H1 (cell line): ENCODE results near the gene DCP1A. TPM values are rescaled to one million over a fixed set of nuclear protein-coding genes. Genes with fewer than 3 reads are reported as not detected.

Experiments used
- CTCF ChIA-PET: fragments of 300-600 bp; sonication (Branson Sonifier 250); formaldehyde crosslinking; loops from one replicate; lab custom pipeline; 2021; ENCODE audit not compliant: partially characterized antibody; lab: Charles Lee
- POLR2A ChIA-PET: fragments of 300-600 bp; sonication (Branson Sonifier 250); formaldehyde crosslinking; loops from one replicate; lab custom pipeline; 2021; ENCODE audit warnings: inconsistent platforms; ENCODE audit not compliant: partially characterized antibody; lab: Charles Lee
- DNase-seq, 2 experiments: peaks; one replicate each; pipeline versions ENCODE4 v3.0.0 to v3.0.0-alpha.2; 2010 to 2022; ENCODE audit warnings: low spot score in 2 of 2, low read depth in 1 of 2, mixed read lengths in 1 of 2
- FAIRE-seq: peaks from 2 replicates; lab custom pipeline; 2011; peaks lifted over from hg19 to GRCh38; lab: Jason Lieb, UNC
- H2AFZ ChIP-seq: 2 replicates; pipeline ENCODE4 v1.8.1; 2012; ENCODE audit warnings: low read length, inconsistent platforms
- H2AK5ac ChIP-seq: 2 replicates; pipeline ENCODE4 v1.6.1; 2013; ENCODE audit warnings: low read depth, low read length
- H2BK120ac ChIP-seq: replicated peaks from 2 replicates; pipeline ENCODE3; 2013; ENCODE audit warnings: low read depth, low read length, inconsistent platforms
- H2BK12ac ChIP-seq: 2 replicates; pipeline ENCODE4 v1.6.1; 2013; ENCODE audit warnings: low read depth, low read length
- H2BK15ac ChIP-seq: 2 replicates; pipeline ENCODE4 v1.6.1; 2013; ENCODE audit warnings: low read length
- H2BK20ac ChIP-seq: 2 replicates; pipeline ENCODE4 v1.6.1; 2013; ENCODE audit warnings: low read length
- H2BK5ac ChIP-seq: 2 replicates; pipeline ENCODE4 v1.6.1; 2013; ENCODE audit warnings: low read depth, low read length
- H3K14ac ChIP-seq: 2 replicates; pipeline ENCODE4 v1.6.1; 2013; ENCODE audit warnings: inconsistent platforms; ENCODE audit not compliant: insufficient read length
- H3K18ac ChIP-seq: 2 replicates; pipeline ENCODE4 v1.6.1; 2013; ENCODE audit warnings: low read length; ENCODE audit errors: extremely low read depth
- H3K23ac ChIP-seq: 2 replicates; pipeline ENCODE4 v1.6.1; 2013; ENCODE audit warnings: inconsistent platforms; ENCODE audit not compliant: insufficient read length
- H3K23me2 ChIP-seq: 2 replicates; pipeline ENCODE4 v1.6.1; 2013; ENCODE audit warnings: low read depth, low read length
- H3K27ac ChIP-seq: 2 replicates; pipeline ENCODE4 v1.6.1; 2011; ENCODE audit warnings: low read depth, low read length, inconsistent platforms
- H3K27me3 ChIP-seq, 4 experiments: replicated peaks in 1 of 4; 1 replicate in 1 of 4; 2 replicates in 3 of 4; pipeline versions ENCODE4 v1.6.1 to v1.8.1; 2011 to 2013; ENCODE audit warnings: low read length in 3 of 4, mild to moderate bottlenecking in 3 of 4, inconsistent platforms in 2 of 4, mixed read lengths in 2 of 4, moderate library complexity in 1 of 4; ENCODE audit not compliant: control insufficient read depth in 3 of 4, insufficient read depth in 3 of 4; ENCODE audit errors: extremely low read depth in 1 of 4
- H3K36me3 ChIP-seq, 4 experiments: 2 replicates each; pipeline versions ENCODE4 v1.6.1 to v1.8.1; 2011 to 2013; ENCODE audit warnings: mild to moderate bottlenecking in 4 of 4, low read length in 3 of 4, moderate library complexity in 2 of 4, control low read depth in 1 of 4, inconsistent platforms in 1 of 4; ENCODE audit not compliant: insufficient read depth in 4 of 4, control insufficient read depth in 2 of 4
- H3K4ac ChIP-seq: replicated peaks from 2 replicates; pipeline ENCODE3; 2013; ENCODE audit warnings: low read length, low read depth, mixed read lengths, inconsistent platforms; ENCODE audit not compliant: insufficient read length
- H3K4me1 ChIP-seq, 4 experiments: replicated peaks in 1 of 4; 1 replicate in 1 of 4; 2 replicates in 3 of 4; pipeline versions ENCODE4 v1.6.1 to v1.8.1; 2011 to 2013; ENCODE audit warnings: low read length in 3 of 4, inconsistent platforms in 2 of 4, mixed read lengths in 1 of 4; ENCODE audit not compliant: insufficient read depth in 4 of 4, control insufficient read depth in 3 of 4
- H3K4me2 ChIP-seq, 2 experiments: 2 replicates each; pipeline versions ENCODE4 v1.6.1 to v1.8.1; 2011 to 2013; ENCODE audit warnings: low read depth in 2 of 2, low read length in 2 of 2, control low read depth in 1 of 2, inconsistent platforms in 1 of 2, mild to moderate bottlenecking in 1 of 2; ENCODE audit not compliant: insufficient read depth in 1 of 2
- H3K4me3 ChIP-seq, 4 experiments: fragments of 200-600, 300-600 bp in 1 of 4; sonication (generic), shearing (Covaris generic), sonication (Bioruptor Twin) in 1 of 4; 2 replicates each; pipeline versions ENCODE4 v1.5.1 to v1.8.1; 2011 to 2016; ENCODE audit warnings: low read length in 4 of 4, low read depth in 3 of 4, control low read depth in 2 of 4, inconsistent platforms in 2 of 4, mild to moderate bottlenecking in 2 of 4, mixed read lengths in 1 of 4, moderate library complexity in 1 of 4; ENCODE audit not compliant: insufficient read depth in 2 of 4; ENCODE audit errors: extremely low read depth in 1 of 4
- H3K56ac ChIP-seq: replicated peaks from 2 replicates; pipeline ENCODE3; 2013; ENCODE audit warnings: low read depth, mild to moderate bottlenecking, mixed read lengths, low read length, inconsistent platforms; ENCODE audit not compliant: insufficient read length
- H3K79me1 ChIP-seq: 2 replicates; pipeline ENCODE4 v1.6.1; 2013; ENCODE audit warnings: low read depth, low read length, control low read depth
- H3K79me2 ChIP-seq, 2 experiments: 2 replicates each; pipeline versions ENCODE4 v1.6.1 to v1.8.1; 2012 to 2013; ENCODE audit warnings: low read length in 2 of 2, mild to moderate bottlenecking in 2 of 2, inconsistent platforms in 1 of 2; ENCODE audit not compliant: insufficient read depth in 2 of 2, control insufficient read depth in 1 of 2
- H3K9ac ChIP-seq, 4 experiments: replicated peaks in 1 of 4; 1 replicate in 1 of 4; 2 replicates in 3 of 4; pipeline versions ENCODE4 v1.6.1 to v1.8.1; 2011 to 2013; ENCODE audit warnings: low read depth in 3 of 4, low read length in 3 of 4, control low read depth in 2 of 4, mild to moderate bottlenecking in 2 of 4, moderate library complexity in 2 of 4, inconsistent platforms in 1 of 4; ENCODE audit errors: extremely low read depth in 1 of 4
- H3K9me3 ChIP-seq, 2 experiments: 2 replicates each; pipeline versions ENCODE4 v1.6.1 to v1.8.1; 2012 to 2013; ENCODE audit warnings: mild to moderate bottlenecking in 2 of 2, moderate library complexity in 2 of 2, control low read depth in 1 of 2, inconsistent platforms in 1 of 2, low read depth in 1 of 2, low read length in 1 of 2, mixed read lengths in 1 of 2; ENCODE audit not compliant: insufficient read depth in 2 of 2
- H4K20me1 ChIP-seq, 2 experiments: replicated peaks in 1 of 2; 2 replicates each; pipeline versions ENCODE3 to v1.8.1; 2011 to 2013; ENCODE audit warnings: inconsistent platforms in 2 of 2, low read length in 2 of 2, mild to moderate bottlenecking in 1 of 2; ENCODE audit not compliant: insufficient read depth in 2 of 2, control insufficient read depth in 1 of 2
- H4K5ac ChIP-seq: 2 replicates; pipeline ENCODE4 v1.6.1; 2013; ENCODE audit warnings: low read length, low read depth, mixed read lengths, inconsistent platforms; ENCODE audit not compliant: insufficient read length
- H4K8ac ChIP-seq: 2 replicates; pipeline ENCODE4 v1.8.0; 2013; ENCODE audit warnings: mild to moderate bottlenecking, moderate library complexity, low read length, inconsistent platforms; ENCODE audit not compliant: insufficient read depth; ENCODE audit errors: extremely low read depth
- H4K91ac ChIP-seq: replicated peaks from 2 replicates; pipeline ENCODE3; 2013; ENCODE audit warnings: low read length, mixed read lengths, inconsistent platforms; ENCODE audit not compliant: insufficient read length
- ASH2L ChIP-seq: fragments of 200-600, 300-600 bp; sonication (generic); IDR thresholded peaks from one replicate; pipeline ENCODE4 v1.7.1; 2017; ENCODE audit warnings: low read length
- BRCA1 ChIP-seq: IDR thresholded peaks from 2 replicates; pipeline ENCODE4 v1.6.1; 2012; ENCODE audit warnings: low read depth, low read length, improper control_type of control experiment
- CBX5 ChIP-seq: fragments of 300-800, 300-1000 bp; sonication (generic); IDR thresholded peaks from 2 replicates; pipeline ENCODE4 v1.7.1; 2016; ENCODE audit warnings: antibody characterized with exemption, low read length, low read depth
- CEBPB ChIP-seq: IDR thresholded peaks from 2 replicates; pipeline ENCODE4 v1.6.1; 2012; ENCODE audit warnings: low read depth, low read length
- CHD2 ChIP-seq: IDR thresholded peaks from 2 replicates; pipeline ENCODE4 v1.6.1; 2012; ENCODE audit warnings: low read length, improper control_type of control experiment
- JUND ChIP-seq: IDR thresholded peaks from 2 replicates; pipeline ENCODE4 v1.6.1; 2011; ENCODE audit warnings: mild to moderate bottlenecking, improper control_type of control experiment, low read length
- KDM5A ChIP-seq: fragments of 200-600 bp; IDR thresholded peaks from 2 replicates; pipeline ENCODE4 v1.7.1; 2012; ENCODE audit warnings: mild to moderate bottlenecking, low read length, inconsistent platforms, mixed read lengths
- POLR2AphosphoS5 ChIP-seq: IDR thresholded peaks from 2 replicates; pipeline ENCODE4 v1.6.1; 2011; ENCODE audit warnings: low read depth, low read length
- RBBP5 ChIP-seq: IDR thresholded peaks from 2 replicates; pipeline ENCODE4 v1.7.1; 2012; ENCODE audit warnings: low read depth, mild to moderate bottlenecking, inconsistent platforms, low read length, moderate library complexity, borderline replicate concordance
- SAP30 ChIP-seq: fragments of 300-600 bp; sonication (generic); IDR thresholded peaks from 2 replicates; pipeline ENCODE4 v1.7.1; 2012; ENCODE audit warnings: low read length, moderate library complexity, mild to moderate bottlenecking, inconsistent platforms; ENCODE audit not compliant: insufficient read depth, insufficient replicate concordance
- SIRT6 ChIP-seq: IDR thresholded peaks from one replicate; pipeline ENCODE4 v1.7.1; 2012; ENCODE audit warnings: low read length, inconsistent platforms
- SRF ChIP-seq: IDR thresholded peaks from 2 replicates; pipeline ENCODE4 v1.6.1; 2011; ENCODE audit warnings: mild to moderate bottlenecking, low read depth, low read length, moderate library complexity
- TAF1 ChIP-seq: IDR thresholded peaks from 2 replicates; pipeline ENCODE4 v1.6.1; 2011; ENCODE audit warnings: mild to moderate bottlenecking, low read depth, low read length
- ZNF274 ChIP-seq: IDR thresholded peaks from 2 replicates; pipeline ENCODE4 v1.7.0; 2012; ENCODE audit warnings: low read length, borderline replicate concordance; ENCODE audit errors: extremely low read depth
- polyA plus RNA-seq, 7 experiments: library from polyadenylated mRNA; depleted of rRNA in 3 of 7; stranded (reverse) in 5 of 7; unstranded in 2 of 7; fragments of >200 nt in 5 of 7; fragments of 200-250 nt in 2 of 7; gene quantifications; 1 replicate in 5 of 7; 2 replicates in 1 of 7; 4 replicates in 1 of 7; pipeline versions ENCODE4 v1.2.1 to v1.2.3, GENCODE V29; 2011 to 2013; ENCODE audit warnings: missing spikeins in 2 of 7, mixed read lengths in 2 of 7
- total RNA-seq: library from RNA; stranded (reverse); fragmentation: NEBNext Ultra II Directional; extraction: Animal tissue kit (Norgen Biotek cat#: 25700); gene quantifications from 2 replicates; pipeline ENCODE4 v1.2.1, GENCODE V29; 2021
- TF ChIP-seq, protein P1 (sequence below): IDR thresholded peaks from 2 replicates; pipeline ENCODE4 v1.6.1; 2012; ENCODE audit warnings: low read length, inconsistent platforms

Gene DCP1A
- total and polyA plus RNA-seq, 2 of the 8 experiments (the other 6 are each of a cell fraction or from before 2014, with no cell fraction given): 13.2 to 15.9 TPM

- H3K18ac ChIP-seq: no peak overlapping the region
- no peaks in the 10 kb centered on the region for H3K23me2 ChIP-seq
- no peaks in the 10 kb centered on the region for H3K27me3 ChIP-seq
- H3K79me2 ChIP-seq: no peaks in the 10 kb centered on the region
- H4K20me1 ChIP-seq: no peaks in the 10 kb centered on the region
- no peak overlapping the region for H3K14ac ChIP-seq
- H3K4me3 ChIP-seq: no peak overlapping the region
- H2BK20ac ChIP-seq: peak overlapping the region; percentile 61; the same call in 1 of the 2 replicates
- H2BK15ac ChIP-seq: no peak overlapping the region
- no peak overlapping the region for H3K27ac ChIP-seq
- H3K9ac ChIP-seq: no peak overlapping the region
- no peak overlapping the region for H2BK12ac ChIP-seq
- H2AFZ ChIP-seq: no peak overlapping the region
- H3K4me2 ChIP-seq: no peak overlapping the region
- H3K4ac ChIP-seq: no peak overlapping the region
- H4K8ac ChIP-seq: no peak overlapping the region
- DNase-seq (no peak), FAIRE-seq (no peak)
- no peak overlapping the region for H2BK5ac ChIP-seq
- CTCF ChIA-PET: interaction anchor here (0.6 kb wide), 1 partner anchor 38 kb away, joined by 3 read pairs; no protein-coding TSS in a partner anchor
- H2BK120ac ChIP-seq: peak overlapping the region; percentile 71
- H4K5ac ChIP-seq: no peak overlapping the region
- H2AK5ac ChIP-seq: no peak overlapping the region
- no peaks in the 10 kb centered on the region for H3K79me1 ChIP-seq
- peak overlapping the region; percentile 40 for H4K91ac ChIP-seq
- POLR2A ChIA-PET: interaction anchor here (1.0 kb wide), 1 partner anchor 22 kb away, joined by 3 read pairs; no protein-coding TSS in a partner anchor
- no peak overlapping the region for H3K23ac ChIP-seq
- no peaks in the 10 kb centered on the region for H3K36me3 ChIP-seq
- H3K9me3 ChIP-seq: no peaks in the 10 kb centered on the region
- no peak overlapping the region for H3K56ac ChIP-seq
- peaks cover 0 to 9% (median 5%) of the 10 kb centered on the region in 4 experiments; a peak in 5 of 7 replicates for H3K4me1 ChIP-seq
- TF ChIP-seq, protein P1, sequence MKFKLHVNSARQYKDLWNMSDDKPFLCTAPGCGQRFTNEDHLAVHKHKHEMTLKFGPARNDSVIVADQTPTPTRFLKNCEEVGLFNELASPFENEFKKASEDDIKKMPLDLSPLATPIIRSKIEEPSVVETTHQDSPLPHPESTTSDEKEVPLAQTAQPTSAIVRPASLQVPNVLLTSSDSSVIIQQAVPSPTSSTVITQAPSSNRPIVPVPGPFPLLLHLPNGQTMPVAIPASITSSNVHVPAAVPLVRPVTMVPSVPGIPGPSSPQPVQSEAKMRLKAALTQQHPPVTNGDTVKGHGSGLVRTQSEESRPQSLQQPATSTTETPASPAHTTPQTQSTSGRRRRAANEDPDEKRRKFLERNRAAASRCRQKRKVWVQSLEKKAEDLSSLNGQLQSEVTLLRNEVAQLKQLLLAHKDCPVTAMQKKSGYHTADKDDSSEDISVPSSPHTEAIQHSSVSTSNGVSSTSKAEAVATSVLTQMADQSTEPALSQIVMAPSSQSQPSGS: no peak
- TF ChIP-seq SIRT6 (no peak), CEBPB (no peak), BRCA1 (no peak), POLR2AphosphoS5 (no peak), JUND (no peak), RBBP5 (no peak), ZNF274 (no peak), ASH2L (no peak), CHD2 (no peak), SRF (no peak), TAF1 (no peak), SAP30 (no peak), CBX5 (no peak), KDM5A (no peak)
These were observed 79.6 kb downstream of the DCP1A start for GRCh38 chr3:53267766-53268165.
